ENCODE data around the gene OR2AT4. TPM values are rescaled to one million over a fixed set of nuclear protein-coding genes. Genes with fewer than 3 reads are reported as not detected.

Gene OR2AT4
- total and polyA plus RNA-seq, 2 donors (not counting 3 experiments of a cell fraction or from before 2014, with no cell fraction given), result not detected

DNA sequence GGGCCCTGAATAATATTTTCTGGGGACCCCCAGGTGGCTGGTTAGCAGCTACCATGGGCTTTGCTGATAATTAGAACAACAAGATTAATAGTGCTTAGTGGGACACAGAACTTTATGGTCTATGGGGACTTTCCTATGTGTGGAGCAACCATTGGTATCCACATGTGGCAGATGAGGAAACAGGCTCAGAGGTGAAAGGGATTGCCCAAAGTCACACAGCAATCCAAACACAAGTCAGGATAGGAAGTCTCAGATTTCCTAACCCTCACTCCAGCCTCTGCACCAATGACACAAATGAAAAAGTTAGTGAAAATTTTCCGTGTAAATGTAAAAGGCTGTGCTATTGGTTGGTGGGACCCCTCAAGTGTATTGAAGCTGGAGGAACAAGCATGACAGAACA, 39.0 kb upstream of the OR2AT4 start:
- FAIRE-seq, result no peak
- no peaks in the 10 kb centered on the region for H3K4me1 ChIP-seq (ENCODE audit: control insufficient read depth, extremely low read depth, insufficient read depth, low read length)

More for the DNA sequence above, 39.0 kb upstream of the OR2AT4 start:
- H3K36me3 ChIP-seq (ENCODE audit: control insufficient read depth in 2 of 2, extremely low read depth in 1 of 2, insufficient read depth in 2 of 2, low read length in 2 of 2), result no peaks in the 10 kb centered on the region
- no peaks in the 10 kb centered on the region for H4K20me1 ChIP-seq (replicated peaks; ENCODE audit: control insufficient read depth, extremely low read depth, insufficient read depth, low read length)
- no peaks in the 10 kb centered on the region for H3K9me3 ChIP-seq (replicated peaks; ENCODE audit: control insufficient read depth, insufficient read depth, low read length)
- H3K27me3 ChIP-seq (ENCODE audit: control insufficient read depth in 2 of 2, insufficient read depth in 2 of 2, low read length in 2 of 2), result peaks cover 13 to 17% of the 10 kb centered on the region in 2 experiments
- POLR2A ChIA-PET, result no interaction called here
- no peak overlapping the region for H3K4me2 ChIP-seq (ENCODE audit: insufficient read depth, low read length)
- H3K4me3 ChIP-seq (replicated peaks in 1 of 3; ENCODE audit: insufficient read depth in 1 of 3, low read depth in 1 of 3, low read length in 3 of 3), result no peak overlapping the region
- dilution Hi-C loops (cut with MboI; ENCODE audit: extremely low pct_ligation_motif_present, low sequenced_read_pairs), result no loop called here
- no peak overlapping the region for H2AFZ ChIP-seq (ENCODE audit: low read depth, low read length)
- BruUV-seq (replicated peaks), result no TSS peak
- H3K27ac ChIP-seq (ENCODE audit: insufficient read depth, low read depth, low read length), result no peak overlapping the region
- intact Hi-C loops (cut with micrococcal nuclease), result no loop called here
- DNase-seq (ENCODE audit: low read depth, low spot score), result no peak
- no peak overlapping the region for H3K9ac ChIP-seq (replicated peaks; ENCODE audit: extremely low read depth, insufficient read depth, low read length)
- H3K9me1 ChIP-seq (replicated peaks; ENCODE audit: control insufficient read depth, extremely low read depth, insufficient read depth, low read length), result no peaks in the 10 kb centered on the region
- H3K79me2 ChIP-seq (ENCODE audit: control insufficient read depth, insufficient read depth, low read length), result no peaks in the 10 kb centered on the region
- TF ChIP-seq FOS (IDR thresholded peaks at IDR 0.05; ENCODE audit: borderline replicate concordance, insufficient read depth, low read length) (no peak), POLR2AphosphoS5 (IDR thresholded peaks at IDR 0.05; ENCODE audit: insufficient read depth, low read depth, low read length) (no peak), POLR2A (IDR thresholded peaks at IDR 0.05; ENCODE audit: low read depth, low read length) (no peak), EZH2 (IDR thresholded peaks at IDR 0.05; ENCODE audit: borderline replicate concordance, low read depth, low read length, severe bottlenecking) (no peak), JUN (IDR thresholded peaks at IDR 0.05; ENCODE audit: borderline replicate concordance, insufficient read depth, insufficient read length, low read depth) (no peak), GATA2 (IDR thresholded peaks at IDR 0.05; ENCODE audit: insufficient read depth, insufficient read length, low read depth, low read length) (no peak), MYC (IDR thresholded peaks at IDR 0.05; ENCODE audit: low read depth, low read length) (no peak)
- TF ChIP-seq, protein P1, sequence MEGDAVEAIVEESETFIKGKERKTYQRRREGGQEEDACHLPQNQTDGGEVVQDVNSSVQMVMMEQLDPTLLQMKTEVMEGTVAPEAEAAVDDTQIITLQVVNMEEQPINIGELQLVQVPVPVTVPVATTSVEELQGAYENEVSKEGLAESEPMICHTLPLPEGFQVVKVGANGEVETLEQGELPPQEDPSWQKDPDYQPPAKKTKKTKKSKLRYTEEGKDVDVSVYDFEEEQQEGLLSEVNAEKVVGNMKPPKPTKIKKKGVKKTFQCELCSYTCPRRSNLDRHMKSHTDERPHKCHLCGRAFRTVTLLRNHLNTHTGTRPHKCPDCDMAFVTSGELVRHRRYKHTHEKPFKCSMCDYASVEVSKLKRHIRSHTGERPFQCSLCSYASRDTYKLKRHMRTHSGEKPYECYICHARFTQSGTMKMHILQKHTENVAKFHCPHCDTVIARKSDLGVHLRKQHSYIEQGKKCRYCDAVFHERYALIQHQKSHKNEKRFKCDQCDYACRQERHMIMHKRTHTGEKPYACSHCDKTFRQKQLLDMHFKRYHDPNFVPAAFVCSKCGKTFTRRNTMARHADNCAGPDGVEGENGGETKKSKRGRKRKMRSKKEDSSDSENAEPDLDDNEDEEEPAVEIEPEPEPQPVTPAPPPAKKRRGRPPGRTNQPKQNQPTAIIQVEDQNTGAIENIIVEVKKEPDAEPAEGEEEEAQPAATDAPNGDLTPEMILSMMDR (IDR thresholded peaks at IDR 0.05; ENCODE audit: extremely low read depth in 1 of 2, insufficient read depth in 1 of 2, low read depth in 1 of 2, low read length in 2 of 2), result no peak
- TF ChIP-seq, protein P2, sequence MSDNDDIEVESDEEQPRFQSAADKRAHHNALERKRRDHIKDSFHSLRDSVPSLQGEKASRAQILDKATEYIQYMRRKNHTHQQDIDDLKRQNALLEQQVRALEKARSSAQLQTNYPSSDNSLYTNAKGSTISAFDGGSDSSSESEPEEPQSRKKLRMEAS (IDR thresholded peaks at IDR 0.05; ENCODE audit: insufficient read depth, insufficient read length), result no peak
- CTCF ChIA-PET, result interaction anchor here (1.2 to 15.2 kb wide), 3 partner anchors 68 to 206 kb away, joined by 4 to 1202 read pairs (median 5); no protein-coding TSS in a partner anchor
